Stimulated activated memory B cell treated with anti-CD40 and anti-IgM and Interleukin-4, amounts not matched to agents 10 μg/mL and 1 μg/mL and 100 μg/mL, for 72 hours (primary cell): ENCODE measurements around the gene CFHR2.
A peak's percentile ranks its signal among the peaks of the same experiment; 100 is the strongest.
"Not testable (repeated sequence)": the region's sequence is repeated elsewhere in the genome, so short reads cannot be mapped to it uniquely, and the experiment has no call there.

ENCODE experiments used
- ATAC-seq: fragments of 150-1000 bp; cut with Tn5 transposase; 2 replicates; pipeline ENCODE4 v1.10.0; 2021
- H3K27ac Mint-ChIP-seq: one replicate; pipeline ENCODE4 v1.8.0; 2022; ENCODE audit warnings: mild to moderate bottlenecking, mixed read lengths
- H3K27me3 Mint-ChIP-seq: one replicate; pipeline ENCODE4 v1.8.0; 2022; ENCODE audit warnings: mixed read lengths
- H3K36me3 Mint-ChIP-seq: one replicate; pipeline ENCODE4 v1.8.0; 2022; ENCODE audit warnings: mixed read lengths
- H3K4me1 Mint-ChIP-seq: one replicate; pipeline ENCODE4 v1.8.0; 2022; ENCODE audit warnings: mixed read lengths
- H3K4me3 Mint-ChIP-seq: one replicate; pipeline ENCODE4 v1.8.0; 2022; ENCODE audit warnings: mild to moderate bottlenecking, moderate library complexity, mixed read lengths
- H3K9me3 Mint-ChIP-seq: one replicate; pipeline ENCODE4 v1.8.0; 2022; ENCODE audit warnings: mixed read lengths

CFHR2 gene

DNA sequence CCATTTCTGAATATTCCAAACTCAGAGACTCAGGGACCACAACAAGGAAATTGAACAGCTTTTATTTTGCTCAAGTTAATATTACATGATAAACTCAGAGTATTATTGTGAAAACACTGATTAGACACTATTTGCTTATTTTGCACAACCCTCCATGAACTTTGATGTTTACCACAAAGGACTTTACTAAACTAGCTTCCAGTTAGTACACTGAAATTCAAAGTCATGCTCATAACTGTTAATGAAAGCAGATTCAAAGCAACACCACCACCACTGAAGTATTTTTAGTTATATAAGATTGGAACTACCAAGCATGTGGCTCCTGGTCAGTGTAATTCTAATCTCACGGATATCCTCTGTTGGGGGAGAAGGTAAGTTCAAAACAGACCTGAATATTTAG lies at the start of gene CFHR2:
Gene CFHR2, plus strand, starts transcription at position 171 of the 400 bp plus-strand sequence. Its CDS starts 143 bp downstream, at position 314.
- ATAC-seq = not testable (repeated sequence)

DNA sequence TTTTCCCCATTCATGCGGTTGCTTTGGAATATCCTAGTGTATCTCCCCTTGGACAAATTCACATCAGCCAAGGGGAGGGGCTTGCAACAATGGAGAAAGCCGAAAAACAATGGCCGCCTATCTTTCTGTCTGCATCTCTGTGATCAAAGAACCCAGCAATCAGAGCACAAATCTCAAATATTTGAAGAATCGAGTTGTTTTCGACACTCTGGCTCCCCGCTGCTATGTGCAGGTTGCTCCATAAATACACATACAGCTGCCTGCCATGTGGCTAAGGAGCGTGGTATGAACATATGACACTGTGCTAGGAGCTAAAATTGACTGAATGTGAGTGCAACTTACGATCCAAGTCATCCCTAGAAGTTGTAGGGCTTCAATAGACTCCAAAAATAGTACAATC lies 47.2 kb upstream of the CFHR2 start:
- Mint-ChIP-seq H3K36me3 (no peaks in the 10 kb centered on the region), H3K27me3 (peaks cover 9% of the 10 kb centered on the region), H3K4me3 (no peak overlapping the region), H3K9me3 (peaks cover 3% of the 10 kb centered on the region), H3K4me1 (no peaks in the 10 kb centered on the region), H3K27ac (no peak overlapping the region)
- ATAC-seq = no peak

More for the DNA sequence above, at the start of gene CFHR2:
- not testable (repeated sequence) for H3K27me3 Mint-ChIP-seq, H3K27ac Mint-ChIP-seq, H3K4me3 Mint-ChIP-seq, H3K36me3 Mint-ChIP-seq, H3K4me1 Mint-ChIP-seq, H3K9me3 Mint-ChIP-seq

DNA sequence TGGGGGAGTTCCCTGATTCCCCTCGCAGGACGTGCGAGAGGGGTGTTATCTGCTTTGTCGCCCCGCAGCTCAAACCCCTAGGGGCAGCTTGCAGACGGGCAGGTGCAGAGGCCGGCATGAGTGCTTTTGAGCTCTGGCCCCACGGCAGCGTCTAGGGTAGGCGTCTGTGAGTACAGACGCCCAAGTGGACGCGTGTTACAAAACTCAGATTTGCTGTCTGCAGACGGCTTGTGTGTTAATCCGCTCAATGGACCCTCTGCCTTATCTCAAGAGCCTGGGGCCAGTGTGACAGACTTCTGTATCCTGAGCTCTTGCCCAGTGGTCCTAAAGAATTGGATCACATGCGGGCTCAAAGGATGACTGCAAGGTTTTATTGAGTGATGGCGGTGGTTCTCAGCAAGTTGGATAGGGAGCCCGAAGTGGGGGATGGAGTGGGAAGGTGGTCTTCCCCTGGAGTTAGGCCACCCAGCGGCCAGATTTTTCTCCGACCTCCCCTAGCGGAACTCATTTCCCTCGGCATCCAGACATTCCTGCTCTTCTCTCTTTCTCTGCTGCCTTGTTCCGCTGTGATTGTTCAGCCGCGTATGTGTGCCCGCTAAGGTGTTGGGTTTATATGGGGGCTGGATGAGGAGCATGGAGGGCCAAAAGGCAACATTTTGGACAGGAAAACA lies 46.2 kb upstream of the CFHR2 start:
- no peaks in the 10 kb centered on the region for H3K4me1 Mint-ChIP-seq
- no peaks in the 10 kb centered on the region for H3K36me3 Mint-ChIP-seq
- peaks cover 3% of the 10 kb centered on the region for H3K9me3 Mint-ChIP-seq
- no peak overlapping the region for H3K27ac Mint-ChIP-seq
- ATAC-seq = no peak
- peaks cover 9% of the 10 kb centered on the region for H3K27me3 Mint-ChIP-seq
- H3K4me3 Mint-ChIP-seq = no peak overlapping the region

DNA sequence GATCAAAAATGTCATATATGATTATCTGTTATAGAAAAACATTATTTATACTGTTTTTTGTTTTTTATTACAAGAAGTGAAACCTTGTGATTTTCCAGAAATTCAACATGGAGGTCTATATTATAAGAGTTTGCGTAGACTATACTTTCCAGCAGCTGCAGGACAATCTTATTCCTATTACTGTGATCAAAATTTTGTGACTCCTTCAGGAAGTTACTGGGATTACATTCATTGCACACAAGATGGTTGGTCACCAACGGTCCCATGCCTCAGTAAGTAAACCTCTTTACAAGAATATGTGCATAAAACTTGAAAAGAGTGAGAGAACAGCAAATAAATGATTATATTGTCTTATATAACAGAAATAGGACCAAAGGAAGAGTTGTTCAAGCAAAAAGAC lies 41.2 kb upstream of the CFHR2 start:
- Mint-ChIP-seq H3K27me3 (no peaks in the 10 kb centered on the region), H3K27ac (no peak overlapping the region)
- no peak for ATAC-seq

DNA sequence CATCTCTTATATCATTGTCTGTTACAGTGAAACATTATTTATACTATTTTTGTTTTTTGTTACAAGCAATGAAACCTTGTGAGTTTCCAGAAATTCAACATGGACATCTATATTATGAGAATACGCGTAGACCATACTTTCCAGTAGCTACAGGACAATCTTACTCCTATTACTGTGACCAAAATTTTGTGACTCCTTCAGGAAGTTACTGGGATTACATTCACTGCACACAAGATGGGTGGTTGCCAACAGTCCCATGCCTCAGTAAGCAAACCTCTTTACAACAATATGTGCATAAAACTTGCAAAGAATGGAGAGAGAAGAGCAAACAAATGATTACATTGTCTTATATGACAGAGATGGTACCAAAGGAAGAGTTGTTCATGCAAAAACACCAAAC lies 33.3 kb upstream of the CFHR2 start:
- Mint-ChIP-seq H3K4me3 (no peak overlapping the region), H3K36me3 (no peaks in the 10 kb centered on the region), H3K4me1 (no peaks in the 10 kb centered on the region), H3K27ac (no peak overlapping the region), H3K27me3 (no peaks in the 10 kb centered on the region), H3K9me3 (no peaks in the 10 kb centered on the region)
- no peak for ATAC-seq

More for the DNA sequence above, 41.2 kb upstream of the CFHR2 start:
- H3K4me1 Mint-ChIP-seq = no peaks in the 10 kb centered on the region
- H3K9me3 Mint-ChIP-seq = no peaks in the 10 kb centered on the region
- H3K4me3 Mint-ChIP-seq = no peak overlapping the region
- no peaks in the 10 kb centered on the region for H3K36me3 Mint-ChIP-seq

DNA sequence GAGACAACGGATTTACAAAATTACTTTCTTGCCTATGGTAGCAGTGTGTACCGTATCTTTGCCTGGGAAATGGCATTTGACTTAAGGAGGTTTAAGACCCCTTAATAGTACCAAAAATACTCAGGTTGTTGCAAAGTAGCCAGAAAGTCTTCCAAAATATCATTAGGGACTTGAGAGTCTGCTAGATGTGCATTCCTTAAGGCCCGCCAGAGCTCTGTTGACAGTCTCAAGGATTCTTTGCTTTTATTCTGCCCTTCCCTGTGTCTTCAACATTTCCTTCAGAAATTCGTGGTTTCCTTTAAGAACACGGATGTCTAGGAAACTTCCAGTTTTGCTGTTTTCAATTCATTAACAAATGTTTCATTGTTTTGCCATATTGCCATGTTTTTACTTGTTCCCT lies 31.3 kb upstream of the CFHR2 start:
- H3K27me3 Mint-ChIP-seq, ATAC-seq, H3K4me3 Mint-ChIP-seq, H3K36me3 Mint-ChIP-seq, H3K4me1 Mint-ChIP-seq, H3K9me3 Mint-ChIP-seq, H3K27ac Mint-ChIP-seq: not testable (repeated sequence)

DNA sequence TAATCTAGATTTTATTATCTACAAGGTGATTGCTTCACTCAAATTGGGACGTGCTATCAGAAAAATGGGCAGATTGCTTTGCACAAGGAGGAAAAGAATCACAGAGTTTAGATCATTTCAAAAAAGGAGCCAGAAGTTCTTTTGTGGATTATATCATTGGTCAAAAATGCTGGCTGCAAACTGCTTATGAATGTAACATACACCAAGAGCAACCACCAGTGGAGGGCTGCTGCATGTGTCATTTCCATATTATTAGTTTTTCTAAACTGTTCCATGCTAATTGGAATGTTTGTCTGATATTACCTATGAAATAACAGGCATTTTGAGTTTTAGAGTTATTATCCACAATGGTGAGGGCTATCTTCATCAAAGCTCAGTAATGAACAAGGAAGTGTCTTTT lies 16.7 kb upstream of the CFHR2 start:
- not testable (repeated sequence) for ATAC-seq, H3K27ac Mint-ChIP-seq, H3K4me1 Mint-ChIP-seq, H3K36me3 Mint-ChIP-seq, H3K27me3 Mint-ChIP-seq, H3K9me3 Mint-ChIP-seq, H3K4me3 Mint-ChIP-seq

DNA sequence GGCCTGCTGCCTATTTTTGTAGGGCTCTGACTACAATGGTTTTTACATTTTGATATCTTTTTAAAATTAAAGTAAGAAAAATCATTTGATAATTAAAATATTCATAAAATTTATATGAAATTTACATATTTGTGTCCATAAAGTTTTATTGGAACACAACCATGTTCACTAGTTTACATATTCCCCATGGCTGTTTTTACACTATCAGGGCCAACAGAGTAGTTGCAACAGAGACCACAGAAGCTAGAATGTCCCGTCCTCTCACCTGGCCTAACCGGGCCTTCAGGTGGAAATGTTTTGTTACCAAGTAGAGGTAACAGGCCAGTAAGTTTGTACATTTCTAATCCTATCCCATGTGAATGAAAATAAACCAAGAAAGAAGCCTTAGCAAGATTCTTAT lies 10.7 kb upstream of the CFHR2 start:
- not testable (repeated sequence) for H3K27me3 Mint-ChIP-seq, H3K36me3 Mint-ChIP-seq, H3K4me3 Mint-ChIP-seq, ATAC-seq, H3K27ac Mint-ChIP-seq, H3K9me3 Mint-ChIP-seq, H3K4me1 Mint-ChIP-seq

DNA sequence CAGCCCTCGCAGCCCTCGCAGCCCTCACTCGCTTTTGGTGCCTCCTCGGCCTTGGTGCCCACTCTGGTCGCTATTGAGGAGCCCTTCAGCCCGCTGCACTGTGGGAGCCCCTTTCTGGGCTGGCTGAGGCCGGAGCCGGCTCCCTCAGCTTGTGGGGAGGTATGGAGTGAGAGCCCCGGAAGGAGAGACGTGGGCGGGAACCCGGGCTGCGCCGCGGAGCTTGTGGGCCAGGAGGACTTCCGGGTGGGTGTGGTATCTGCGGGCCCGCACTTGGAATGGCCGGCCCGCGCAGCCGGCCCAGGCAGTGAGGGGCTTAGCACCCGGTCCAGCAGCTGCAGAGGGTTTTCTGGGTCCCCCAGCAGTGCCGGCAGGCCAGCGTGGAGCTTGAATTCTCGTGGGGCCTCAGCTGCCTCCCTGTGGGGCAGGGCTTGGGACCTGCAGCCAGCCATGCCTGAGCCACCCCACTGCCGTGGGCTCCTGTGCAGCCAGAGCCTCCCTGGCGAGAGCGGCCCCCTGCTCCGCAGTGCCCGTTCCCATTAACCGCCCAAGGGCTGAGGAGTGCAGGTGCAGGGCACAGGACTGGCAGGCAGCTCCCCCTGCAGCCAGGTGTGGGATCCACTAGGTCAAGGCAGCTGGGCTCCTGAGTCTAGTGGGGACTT lies 9.9 kb upstream of the CFHR2 start:
- H3K27me3 Mint-ChIP-seq = no peaks in the 10 kb centered on the region
- no peaks in the 10 kb centered on the region for H3K4me1 Mint-ChIP-seq
- no peak overlapping the region for H3K27ac Mint-ChIP-seq
- no peak overlapping the region for H3K4me3 Mint-ChIP-seq
- no peaks in the 10 kb centered on the region for H3K36me3 Mint-ChIP-seq
- ATAC-seq = peak; percentile 41
- peaks cover 3% of the 10 kb centered on the region for H3K9me3 Mint-ChIP-seq

DNA sequence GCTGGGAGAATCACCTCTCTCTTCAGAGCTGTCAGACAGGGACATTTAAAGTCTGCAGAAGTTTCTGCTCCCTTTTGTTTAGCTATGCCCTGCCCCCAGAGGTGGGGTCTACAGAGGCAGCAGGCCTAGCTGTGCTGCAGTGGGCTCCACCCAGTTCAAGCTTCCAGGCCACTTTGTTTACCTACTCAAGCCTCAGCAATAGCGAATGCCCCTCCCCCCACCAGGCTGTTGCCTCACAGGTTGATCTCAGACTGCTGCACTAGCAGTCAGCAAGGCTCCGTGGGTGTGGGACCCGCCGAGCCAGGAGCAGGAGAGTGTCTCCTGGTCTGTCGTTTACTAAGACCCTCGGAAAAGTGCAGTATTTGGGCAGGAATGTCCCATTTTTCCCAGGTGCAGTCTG lies 2.1 kb upstream of the CFHR2 start:
- not testable (repeated sequence) for H3K27ac Mint-ChIP-seq, H3K36me3 Mint-ChIP-seq, H3K4me3 Mint-ChIP-seq, ATAC-seq, H3K27me3 Mint-ChIP-seq, H3K4me1 Mint-ChIP-seq, H3K9me3 Mint-ChIP-seq

DNA sequence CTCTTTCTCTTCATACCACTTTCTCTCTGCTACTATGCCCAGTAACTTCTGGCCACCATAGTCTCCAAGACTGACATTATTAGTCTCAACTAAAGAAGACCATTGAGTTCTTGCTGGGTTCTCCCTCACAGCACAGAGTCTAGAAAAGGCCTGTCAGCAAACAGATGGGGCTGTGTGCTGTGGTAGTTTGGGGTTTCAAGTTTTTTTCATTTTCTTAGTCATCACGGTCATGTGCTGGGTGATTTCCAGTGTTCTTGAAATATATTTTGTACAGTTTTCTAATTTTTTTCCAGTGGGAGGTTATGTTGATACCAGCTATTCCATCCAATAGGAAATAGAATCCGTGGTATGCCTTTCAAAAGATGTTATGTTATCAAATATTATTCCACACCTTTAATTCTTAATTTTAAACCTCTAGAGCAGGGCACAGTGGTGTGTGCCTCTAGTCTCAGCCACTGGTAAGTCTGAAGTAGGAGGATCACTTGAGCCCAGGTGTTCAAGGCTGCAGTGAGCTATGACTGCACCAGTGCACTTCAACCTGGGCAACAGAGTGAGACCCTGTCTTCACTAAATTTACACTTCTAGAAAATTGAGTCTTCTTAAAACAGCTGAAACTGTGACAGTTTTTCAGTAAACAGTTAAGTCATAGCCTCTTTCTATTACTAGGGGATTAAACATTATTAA lies 8.3 kb downstream of the CFHR2 start:
- Mint-ChIP-seq H3K4me3 (no peak overlapping the region), H3K27me3 (no peaks in the 10 kb centered on the region), H3K4me1 (no peaks in the 10 kb centered on the region), H3K36me3 (no peaks in the 10 kb centered on the region), H3K27ac (no peak overlapping the region), H3K9me3 (peaks cover 3% of the 10 kb centered on the region)
- no peak for ATAC-seq

DNA sequence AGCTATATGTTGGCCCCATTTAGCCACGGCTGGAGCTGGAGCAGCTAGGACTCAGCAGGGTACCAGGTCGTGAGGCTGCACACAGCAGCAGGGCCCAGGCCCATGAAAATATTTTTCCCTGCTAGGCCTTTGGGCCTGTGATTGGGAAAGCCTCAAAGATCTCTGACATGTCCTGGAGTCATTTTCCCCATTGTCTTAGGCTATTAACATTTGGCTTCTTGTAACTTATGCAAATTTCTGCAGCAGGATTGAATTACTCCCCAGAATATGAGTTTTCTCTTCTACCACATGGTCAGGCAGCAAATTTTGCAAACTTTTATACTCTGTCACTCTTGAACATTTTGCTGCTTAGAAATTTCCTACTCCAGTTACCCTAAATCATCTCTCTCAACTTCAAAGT lies 11.2 kb downstream of the CFHR2 start:
- peak; percentile 20 for ATAC-seq
- Mint-ChIP-seq H3K27ac (no peak overlapping the region), H3K4me3 (no peak overlapping the region), H3K4me1 (no peaks in the 10 kb centered on the region), H3K27me3 (no peaks in the 10 kb centered on the region), H3K9me3 (peaks cover 3% of the 10 kb centered on the region), H3K36me3 (no peaks in the 10 kb centered on the region)

DNA sequence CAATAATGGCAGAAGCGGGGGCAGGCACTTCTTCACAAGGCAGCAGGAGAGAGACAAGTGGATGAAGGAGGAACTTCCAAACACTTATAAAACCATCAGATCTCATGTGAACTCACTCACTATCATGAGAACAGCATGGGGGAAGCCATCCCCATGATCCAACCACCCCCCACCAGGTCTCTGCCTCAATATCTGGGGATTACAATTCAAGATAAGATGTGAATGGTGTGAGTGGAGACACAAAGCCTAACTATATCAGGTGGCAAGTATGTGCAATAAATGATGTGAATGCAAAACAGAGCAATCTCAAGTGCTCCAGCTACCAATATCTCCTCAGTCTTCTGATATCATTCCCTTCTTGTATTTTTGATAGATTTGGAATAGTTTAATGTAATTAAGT lies 12.4 kb downstream of the CFHR2 start:
- no peaks in the 10 kb centered on the region for H3K27me3 Mint-ChIP-seq
- no peak for ATAC-seq
- no peaks in the 10 kb centered on the region for H3K36me3 Mint-ChIP-seq
- no peak overlapping the region for H3K4me3 Mint-ChIP-seq
- no peaks in the 10 kb centered on the region for H3K4me1 Mint-ChIP-seq
- peaks cover 3% of the 10 kb centered on the region for H3K9me3 Mint-ChIP-seq
- no peak overlapping the region for H3K27ac Mint-ChIP-seq

DNA sequence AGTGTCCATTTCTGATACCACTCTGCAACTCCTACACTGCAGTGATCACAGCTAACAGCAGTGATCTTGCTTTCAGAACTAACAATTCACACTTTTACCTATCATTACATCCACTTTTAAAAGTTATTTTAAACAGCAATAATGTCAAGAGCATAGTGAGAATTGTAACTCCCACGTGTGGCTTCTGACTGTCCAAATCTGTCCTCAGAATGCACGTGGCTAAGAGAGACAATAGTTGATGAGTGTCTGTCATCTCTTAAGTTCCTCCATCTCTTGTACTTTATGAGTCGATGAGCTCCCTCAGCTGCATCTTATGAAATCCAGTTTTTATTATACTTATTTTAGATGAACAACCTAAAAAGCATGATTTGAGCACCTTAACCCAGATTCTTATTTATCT lies 17.3 kb downstream of the CFHR2 start:
- Mint-ChIP-seq H3K27me3 (no peaks in the 10 kb centered on the region), H3K4me3 (no peak overlapping the region)

DNA sequence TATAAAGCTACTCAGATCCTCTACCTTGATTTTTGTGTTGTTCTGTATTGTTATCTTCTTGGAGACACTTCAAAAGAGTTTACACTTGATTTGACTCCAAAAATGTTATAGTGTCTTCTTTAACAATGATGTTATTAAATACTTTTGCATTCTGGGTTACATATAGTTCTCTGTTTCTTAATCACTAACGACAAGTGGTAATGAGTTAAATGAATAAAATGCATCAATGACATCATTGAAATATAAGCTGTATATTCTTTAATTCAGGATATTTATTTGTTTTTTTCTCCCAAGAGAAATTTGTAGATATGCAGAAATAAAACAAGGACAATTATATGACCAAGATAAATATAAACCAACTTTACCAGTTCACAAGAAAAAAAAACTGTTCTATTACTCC lies 26.6 kb downstream of the CFHR2 start:
- ATAC-seq = no peak
- Mint-ChIP-seq H3K9me3 (no peaks in the 10 kb centered on the region), H3K36me3 (no peaks in the 10 kb centered on the region), H3K4me1 (no peaks in the 10 kb centered on the region), H3K4me3 (no peak overlapping the region), H3K27me3 (no peaks in the 10 kb centered on the region), H3K27ac (no peak overlapping the region)

More for the DNA sequence above, 17.3 kb downstream of the CFHR2 start:
- ATAC-seq = no peak
- Mint-ChIP-seq H3K36me3 (no peaks in the 10 kb centered on the region), H3K9me3 (peaks cover 3% of the 10 kb centered on the region), H3K27ac (no peak overlapping the region), H3K4me1 (no peaks in the 10 kb centered on the region)

DNA sequence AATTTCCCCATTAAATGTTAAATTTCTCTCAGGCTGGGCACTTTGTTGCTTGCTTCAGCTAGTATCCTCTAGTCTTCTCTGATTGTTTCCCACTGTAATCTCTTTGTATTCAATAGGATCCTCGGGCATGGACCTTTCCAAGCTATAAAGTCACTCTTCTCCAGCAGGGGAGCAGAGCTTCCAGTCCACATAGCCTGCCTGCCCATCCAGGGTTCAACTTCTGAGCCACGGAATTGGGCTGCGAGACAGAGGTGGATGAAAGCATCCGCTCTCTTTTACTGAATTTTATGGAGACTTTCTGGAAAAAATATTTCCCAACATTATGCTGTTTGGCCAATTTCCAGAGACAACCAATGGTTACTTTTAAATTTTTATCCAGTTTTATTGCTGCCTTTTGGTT lies 32.7 kb downstream of the CFHR2 start:
- Mint-ChIP-seq H3K4me1 (no peaks in the 10 kb centered on the region), H3K27ac (no peak overlapping the region), H3K27me3 (no peaks in the 10 kb centered on the region), H3K36me3 (no peaks in the 10 kb centered on the region), H3K4me3 (no peak overlapping the region), H3K9me3 (no peaks in the 10 kb centered on the region)
- no peak for ATAC-seq
